Pancreas (tissue), 10 donors: ENCODE measurements around the gene TMC5. TPM values are rescaled to one million over a fixed set of nuclear protein-coding genes. Genes with fewer than 3 reads are reported as not detected.
A peak's percentile ranks its signal among the peaks of the same experiment; 100 is the strongest.
"Not testable (repeated sequence)": the region's sequence is repeated elsewhere in the genome, so short reads cannot be mapped to it uniquely, and the experiment has no call there.

Source experiments
- ATAC-seq, 4 donors: fragments of 200-7000 bp; cut with Tn5 transposase; one replicate each; pipeline versions ENCODE4 v1.8.0 to v1.9.1; 2020; ENCODE audit warnings: mild to moderate bottlenecking in 4 of 4, moderate library complexity in 4 of 4
- DNase-seq, 6 donors: peaks; one replicate each; pipeline ENCODE4 v3.0.0-alpha.2; 2020
- FAIRE-seq: peaks from 2 replicates; lab custom pipeline; 2012; peaks lifted over from hg19 to GRCh38; lab: Jason Lieb, UNC
- H3K27ac ChIP-seq, 4 donors: fragments of 200-600 bp; sonication (generic); 1 replicate in 3 of 4; 2 replicates in 1 of 4; pipeline versions ENCODE4 v1.5.0 to v1.8.0; 2020
- H3K27me3 ChIP-seq, 4 donors: fragments of 200-600 bp; one replicate each; pipeline ENCODE4 v1.8.0; 2021
- H3K36me3 ChIP-seq, 3 donors: fragments of 200-600 bp; sonication (generic) in 1 of 3; one replicate each; pipeline versions ENCODE4 v1.5.0 to v1.8.0; 2020 to 2021
- H3K4me1 ChIP-seq, 3 donors: fragments of 200-600 bp; one replicate each; pipeline ENCODE4 v1.8.0; 2021
- H3K4me3 ChIP-seq, 4 donors: fragments of 200-600 bp; sonication (generic) in 2 of 4; one replicate each; pipeline versions ENCODE4 v1.5.0 to v1.8.0; 2020 to 2021
- H3K9me3 ChIP-seq, 4 donors: fragments of 200-600 bp; one replicate each; pipeline ENCODE4 v1.8.0; 2021
- CTCF ChIP-seq, 4 donors: fragments of 200-600 bp; sonication (generic) in 3 of 4; IDR thresholded peaks; one replicate each; pipeline versions ENCODE4 v1.5.0 to v1.8.0; 2021; ENCODE audit warnings: antibody characterized with exemption in 4 of 4
- WGBS, 2 donors: extraction: QIAGEN DNeasy Blood & Tissue Kit; methylation state at CpG; one replicate each; pipeline ENCODE4 v1.1.7; 2013; 5-methylcytosine and 5-hydroxymethylcytosine counted together
- intact Hi-C, 3 donors: fragments of 100-400 bp; cut with DNase I; formaldehyde crosslinking; loops; one replicate each; pipeline versions ENCODE4 v1.11.1 to v1.14.2; 2022
- polyA plus RNA-seq, 2 donors: library from polyadenylated mRNA; stranded (reverse); fragments of 200-250 nt; gene quantifications; one replicate each; pipeline ENCODE4 v1.2.3, GENCODE V29; 2013
- total RNA-seq, 6 donors: library from RNA; stranded (reverse); fragmentation: NEBNext Ultra II Directional in 4 of 6; extraction: Animal tissue kit (Norgen Biotek cat#: 25700) in 4 of 6; gene quantifications; one replicate each; pipeline versions ENCODE4 v1.2.1 to v1.2.4, GENCODE V29; 2021 to 2023
- donor health status: healthy with polysubstance abuse.
- donor health status: DM: no; HTN: no; CAD: no; lungs with moderate emphysema.
- donor health status: DM: no; HTN: no; CAD: no.
- donor health status: control.
- donor health status: control.
- donor health status: Bipolar disorder and iron deficiency.
- donor health status: DM: yes; HTN: yes; CAD: no.
- donor health status: DM: no; HTN: no; CAD: no.
- donor health status: DM: no; HTN: no; CAD: no.
- donor health status: DM: yes; HTN: yes; CAD: no.

Gene TMC5
- total and polyA plus RNA-seq, 8 donors = 1.3 to 24.8 (median 5.3) TPM

- FAIRE-seq = no peak
- Histone ChIP-seq H3K27ac (no peak overlapping the region), H3K9me3 (no peaks in the 10 kb centered on the region), H3K36me3 (no peaks in the 10 kb centered on the region), H3K4me1 (peaks cover 0 to 2% (median 0%) of the 10 kb centered on the region in 3 donors), H3K4me3 (no peak overlapping the region), H3K27me3 (no peaks in the 10 kb centered on the region)
- 10 to 14% methylated on average over 5 of the region's 5 CpGs for WGBS, 2 donors
- peak; percentile 62 to 90 (median 88) for ATAC-seq
- peak; percentile 35 to 46 (median 42) for TF ChIP-seq CTCF (IDR thresholded peaks at IDR 0.05)
- intact Hi-C loops = loop anchor here in 2 of 3 donors (5.0 to 10.0 kb wide), 2 partner anchors 113 to 116 kb away; no protein-coding TSS in a partner anchor
- peak; percentile 49 to 84 (median 70) for DNase-seq
Measured at GRCh38 chr16:19389246-19389645, 28.4 kb upstream of the TMC5 start.

DNA sequence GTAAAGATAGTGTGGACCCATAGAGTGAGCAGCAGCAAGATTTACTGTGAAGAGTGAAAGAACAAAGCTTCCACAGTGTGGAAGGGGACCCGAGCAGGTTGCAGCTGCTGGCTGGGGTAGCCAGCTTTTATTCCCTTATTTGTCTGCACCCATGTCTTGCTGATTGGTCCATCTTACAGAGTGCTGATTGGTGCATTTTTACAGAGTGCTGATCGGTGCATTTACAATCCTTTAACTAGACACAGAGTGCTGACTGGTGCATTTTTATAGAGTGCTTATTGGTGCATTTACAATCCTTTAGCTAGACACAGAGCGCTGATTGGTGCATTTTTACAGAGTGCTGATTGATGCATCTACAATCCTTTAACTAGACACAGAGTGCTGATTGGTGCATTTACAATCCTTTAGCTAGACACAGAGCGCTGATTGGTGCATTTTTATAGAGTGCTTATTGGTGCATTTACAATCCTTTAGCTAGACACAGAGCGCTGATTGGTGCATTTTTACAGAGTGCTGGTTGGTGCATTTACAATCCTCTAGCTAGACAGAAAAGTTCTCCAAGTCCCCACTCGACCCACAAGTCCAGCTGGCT, 26.4 kb upstream of the TMC5 start:
- H3K9me3 ChIP-seq, DNase-seq, H3K27ac ChIP-seq, H3K4me1 ChIP-seq, FAIRE-seq, ATAC-seq, H3K36me3 ChIP-seq, intact Hi-C loops, H3K4me3 ChIP-seq, H3K27me3 ChIP-seq: not testable (repeated sequence)
- 82 to 89% methylated on average over 6 of the region's 6 CpGs for WGBS, 2 donors

GRCh38 chr16:19392352-19392751, 25.3 kb upstream of the TMC5 start:
- Histone ChIP-seq H3K4me3 (no peak overlapping the region), H3K9me3 (no peaks in the 10 kb centered on the region), H3K27me3 (no peaks in the 10 kb centered on the region), H3K27ac (no peak overlapping the region), H3K36me3 (no peaks in the 10 kb centered on the region), H3K4me1 (peaks cover 0 to 13% (median 0%) of the 10 kb centered on the region in 3 donors)
- FAIRE-seq (no peak), ATAC-seq (no peak), DNase-seq (no peak)
- 64 to 86% methylated on average over 2 of the region's 2 CpGs for WGBS, 2 donors
- TF ChIP-seq CTCF (IDR thresholded peaks at IDR 0.05) = no peak
- intact Hi-C loops = no loop called here

- ATAC-seq (no peak), DNase-seq (no peak), FAIRE-seq (no peak)
- H3K36me3 ChIP-seq = no peaks in the 10 kb centered on the region
- no peak overlapping the region for H3K4me3 ChIP-seq
- TF ChIP-seq CTCF (IDR thresholded peaks at IDR 0.05) = no peak
- intact Hi-C loops = no loop called here
- 62 to 71% methylated on average over 13 of the region's 13 CpGs for WGBS, 2 donors
- peaks cover 0 to 13% (median 0%) of the 10 kb centered on the region in 3 donors for H3K4me1 ChIP-seq
- no peaks in the 10 kb centered on the region for H3K27me3 ChIP-seq
- peak overlapping the region in 2 of 4 donors; percentile 9 to 25 for H3K27ac ChIP-seq
- H3K9me3 ChIP-seq = no peaks in the 10 kb centered on the region
Measured at GRCh38 chr16:19393226-19394111, 24.2 kb upstream of the TMC5 start.

- WGBS, 2 donors = 53 to 59% methylated on average over 4 of the region's 4 CpGs
- H3K27me3 ChIP-seq, H3K4me3 ChIP-seq, DNase-seq, intact Hi-C loops, H3K9me3 ChIP-seq, FAIRE-seq, ATAC-seq, H3K36me3 ChIP-seq: not testable (repeated sequence)
- Histone ChIP-seq H3K27ac (peak overlapping the region in 2 of 4 donors; percentile 70 to 71), H3K4me1 (peaks cover 0 to 13% (median 0%) of the 10 kb centered on the region in 3 donors)
Measured at GRCh38 chr16:19395646-19396267, 21.9 kb upstream of the TMC5 start.
